Thyroid gland (tissue), 4 donors: ENCODE data around the gene ACBD5. TPM values are rescaled to one million over a fixed set of nuclear protein-coding genes. Genes with fewer than 3 reads are reported as not detected.

Experiments used
- DNase-seq, 2 donors: peaks; one replicate each; pipeline ENCODE4 v3.0.0-alpha.2; 2019
- H3K27ac ChIP-seq, 3 donors: fragments of 200-600 bp; sonication (generic); 1 replicate in 2 of 3; 2 replicates in 1 of 3; pipeline ENCODE4 v1.5.1; 2016 to 2019; ENCODE audit warnings: mild to moderate bottlenecking in 1 of 3, moderate library complexity in 1 of 3
- H3K27me3 ChIP-seq: fragments of 200-600 bp; sonication (generic); one replicate; pipeline ENCODE4 v1.5.1; 2019
- H3K36me3 ChIP-seq, 2 donors: fragments of 200-600 bp; sonication (generic); one replicate each; pipeline ENCODE4 v1.5.1; 2016 to 2019
- H3K4me1 ChIP-seq, 2 donors: fragments of 200-600 bp; sonication (generic); one replicate each; pipeline ENCODE4 v1.5.1; 2017 to 2019
- H3K4me3 ChIP-seq, 3 donors: fragments of 200-600 bp; sonication (generic); replicated peaks in 1 of 3; 1 replicate in 2 of 3; 2 replicates in 1 of 3; pipeline ENCODE4 v1.5.1; 2016; ENCODE audit warnings: mild to moderate bottlenecking in 1 of 3
- H3K9me3 ChIP-seq: fragments of 200-600 bp; sonication (generic); one replicate; pipeline ENCODE4 v1.5.1; 2017
- CTCF ChIP-seq, 6 experiments: fragments of 200-600 bp in 3 of 6; fragments of 450-650 bp in 3 of 6; sonication (generic) in 3 of 6; IDR thresholded peaks; one replicate each; pipeline ENCODE4 v1.5.1; 2016 to 2019; ENCODE audit warnings: antibody characterized with exemption in 6 of 6, mild to moderate bottlenecking in 2 of 6, inconsistent platforms in 1 of 6, moderate library complexity in 1 of 6
- POLR2A ChIP-seq, 2 donors: fragments of 450-650 bp; IDR thresholded peaks; one replicate each; pipeline ENCODE4 v1.6.1; 2017; ENCODE audit warnings: antibody characterized with exemption in 2 of 2, mild to moderate bottlenecking in 2 of 2, moderate library complexity in 1 of 2
- WGBS, 2 donors: methylation state at CpG; one replicate each; pipeline ENCODE4 v1.1.5; 2017; 5-methylcytosine and 5-hydroxymethylcytosine counted together
- intact Hi-C: fragments of 100-400 bp; cut with DNase I; formaldehyde crosslinking; loops from one replicate; pipeline ENCODE4 v1.15.1; 2023
- total RNA-seq, 4 donors: library from RNA; depleted of rRNA; stranded (reverse); fragments of >200 nt; gene quantifications; one replicate each; pipeline ENCODE4 v1.2.3, GENCODE V29; 2016

Gene ACBD5
- total RNA-seq, 4 donors from 2014 or later = 36.5 to 43.5 (median 41.2) TPM

GRCh38 chr10:27245836-27246235 is 5.2 kb upstream of the ACBD5 start:
- Histone ChIP-seq H3K27ac (no peak overlapping the region), H3K4me1 (peaks cover 7 to 12% of the 10 kb centered on the region in 2 donors), H3K27me3 (no peaks in the 10 kb centered on the region), H3K36me3 (no peaks in the 10 kb centered on the region), H3K9me3 (no peaks in the 10 kb centered on the region), H3K4me3 (no peak overlapping the region)
- DNase-seq = no peak
- WGBS, 2 donors = 73 to 81% methylated on average over 10 of the region's 11 CpGs
- TF ChIP-seq POLR2A (IDR thresholded peaks at IDR 0.05) (no peak), CTCF (IDR thresholded peaks at IDR 0.05) (no peak)
- intact Hi-C loops = no loop called here

GRCh38 chr10:27244976-27245375 is 4.4 kb upstream of the ACBD5 start:
- Histone ChIP-seq H3K36me3 (no peaks in the 10 kb centered on the region), H3K27ac (no peak overlapping the region), H3K4me1 (peaks cover 7 to 12% of the 10 kb centered on the region in 2 donors), H3K27me3 (no peaks in the 10 kb centered on the region), H3K9me3 (no peaks in the 10 kb centered on the region), H3K4me3 (no peak overlapping the region)
- 40 to 92% methylated on average over 1 of the region's 1 CpG for WGBS, 2 donors
- no peak for TF ChIP-seq CTCF (IDR thresholded peaks at IDR 0.05)
- TF ChIP-seq POLR2A (IDR thresholded peaks at IDR 0.05) = no peak
- DNase-seq = no peak
- intact Hi-C loops = no loop called here

GRCh38 chr10:27242951-27243551 is 2.5 kb upstream of the ACBD5 start:
- TF ChIP-seq CTCF (IDR thresholded peaks at IDR 0.05) (no peak), POLR2A (IDR thresholded peaks at IDR 0.05) (peak in 1 of 2 donors; percentile 69)
- Histone ChIP-seq H3K4me3 (peak overlapping the region in 2 of 3 donors; percentile 57 to 76), H3K4me1 (peaks cover 7 to 15% of the 10 kb centered on the region in 2 donors), H3K36me3 (no peaks in the 10 kb centered on the region), H3K27me3 (no peaks in the 10 kb centered on the region), H3K27ac (peak overlapping the region; percentile 94 to 97 (median 94)), H3K9me3 (no peaks in the 10 kb centered on the region)
- whole genome bisulfite sequencing, 2 donors = 6 to 26% methylated on average over 6 to 12 of the region's 12 CpGs
- DNase-seq = peak; percentile 67 to 74
- intact Hi-C loops = no loop called here

- Histone ChIP-seq H3K4me3 (peak overlapping the region in 2 of 3 donors; percentile 57 to 76), H3K9me3 (no peaks in the 10 kb centered on the region), H3K27ac (peak overlapping the region; percentile 94 to 97 (median 94)), H3K27me3 (no peaks in the 10 kb centered on the region), H3K4me1 (peaks cover 7 to 19% of the 10 kb centered on the region in 2 donors), H3K36me3 (no peaks in the 10 kb centered on the region)
- TF ChIP-seq POLR2A (IDR thresholded peaks at IDR 0.05) = no peak
- no peak for TF ChIP-seq CTCF (IDR thresholded peaks at IDR 0.05)
- 1 to 3% methylated on average over 6 of the region's 6 CpGs for WGBS, 2 donors
- DNase-seq = no peak
- intact Hi-C loops = no loop called here
Observed at GRCh38 chr10:27242473-27242950, 1.9 kb upstream of the ACBD5 start.

- Histone ChIP-seq H3K27ac (peak overlapping the region; percentile 94 to 97 (median 94)), H3K4me3 (peak overlapping the region; percentile 6 to 76 (median 57)), H3K4me1 (peaks cover 7 to 19% of the 10 kb centered on the region in 2 donors), H3K27me3 (no peaks in the 10 kb centered on the region), H3K9me3 (no peaks in the 10 kb centered on the region), H3K36me3 (no peaks in the 10 kb centered on the region)
- DNase-seq = peak; percentile 93 to 94
- WGBS, 2 donors = 3% methylated on average over 37 to 56 of the region's 59 CpGs
- intact Hi-C loops = no loop called here
- TF ChIP-seq POLR2A (IDR thresholded peaks at IDR 0.05) = peak; percentile 42 to 97
- TF ChIP-seq CTCF (IDR thresholded peaks at IDR 0.05) = peak in 4 of 6 experiments; percentile 19 to 48 (median 43)
Observed at GRCh38 chr10:27241652-27242472, 1.3 kb upstream of the ACBD5 start.
